GM23338 (cell line): Measurements from ENCODE around the gene COL9A2. TPM values are rescaled to one million over a fixed set of nuclear protein-coding genes. Genes with fewer than 3 reads are reported as not detected.

Experiments
- ATAC-seq: fragments of 200-7000 bp; cut with Tn5 transposase; 3 replicates; pipeline ENCODE4 v1.9.1; 2020
- DNase-seq: peaks from one replicate; pipeline ENCODE4 v3.0.0-alpha.2; 2015; ENCODE audit warnings: low spot score
- H2AFZ ChIP-seq: fragments of 200-600 bp; sonication (generic); 2 replicates; pipeline ENCODE4 v1.8.0; 2016; ENCODE audit warnings: antibody characterized with exemption, mild to moderate bottlenecking, moderate library complexity
- H3F3A ChIP-seq: fragments of 200-600 bp; sonication (generic); replicated peaks from 2 replicates; pipeline ENCODE4 v1.8.0; 2017; ENCODE audit warnings: antibody characterized with exemption, mixed run types, low read depth
- H3K27ac ChIP-seq: fragments of 200-600 bp; sonication (generic); 2 replicates; pipeline ENCODE4 v1.6.1; 2016; ENCODE audit warnings: low read depth
- H3K27me3 ChIP-seq: fragments of 200-600 bp; sonication (generic); 2 replicates; pipeline ENCODE4 v1.8.0; 2016; ENCODE audit warnings: mild to moderate bottlenecking, mixed run types, moderate library complexity; ENCODE audit not compliant: insufficient read depth
- H3K36me3 ChIP-seq: fragments of 200-600 bp; sonication (generic); 2 replicates; pipeline ENCODE4 v1.8.0; 2016; ENCODE audit warnings: mild to moderate bottlenecking; ENCODE audit not compliant: insufficient read depth
- H3K4me1 ChIP-seq: fragments of 200-600 bp; sonication (generic); 2 replicates; pipeline ENCODE4 v1.8.0; 2016; ENCODE audit warnings: mild to moderate bottlenecking, moderate library complexity; ENCODE audit not compliant: insufficient read depth
- H3K4me2 ChIP-seq: fragments of 200-600 bp; sonication (generic); 2 replicates; pipeline ENCODE4 v1.7.1; 2017; ENCODE audit warnings: mixed run types
- H3K4me3 ChIP-seq: fragments of 200-600 bp; sonication (generic); 2 replicates; pipeline ENCODE4 v1.6.1; 2016; ENCODE audit warnings: mixed run types
- H3K79me2 ChIP-seq: fragments of 200-600 bp; sonication (generic); replicated peaks from 2 replicates; pipeline ENCODE4 v1.8.0; 2017; ENCODE audit warnings: mild to moderate bottlenecking; ENCODE audit not compliant: insufficient read depth
- H3K9me2 ChIP-seq: fragments of 200-600 bp; sonication (generic); 2 replicates; pipeline ENCODE4 v1.8.0; 2017; ENCODE audit not compliant: insufficient read depth
- H4K20me1 ChIP-seq: fragments of 200-600 bp; sonication (generic); replicated peaks from 2 replicates; pipeline ENCODE4 v1.8.0; 2017; ENCODE audit warnings: mild to moderate bottlenecking; ENCODE audit not compliant: insufficient read depth
- H3K27ac Mint-ChIP-seq: 2 replicates; pipeline ENCODE4 v1.8.0; 2020; ENCODE audit warnings: inconsistent platforms, mild to moderate bottlenecking, moderate library complexity, mixed read lengths
- H3K27me3 Mint-ChIP-seq: 3 replicates; pipeline ENCODE4 v1.8.0; 2022; ENCODE audit warnings: low read depth, mild to moderate bottlenecking, moderate library complexity, mixed read lengths, inconsistent platforms; ENCODE audit not compliant: insufficient read depth, poor library complexity
- H3K36me3 Mint-ChIP-seq: 3 replicates; pipeline ENCODE4 v1.8.0; 2021; ENCODE audit warnings: low read depth, mild to moderate bottlenecking, inconsistent platforms, moderate library complexity, mixed read lengths
- H3K4me1 Mint-ChIP-seq: 3 replicates; pipeline ENCODE4 v1.8.0; 2020; ENCODE audit warnings: mild to moderate bottlenecking, inconsistent platforms, mixed read lengths
- H3K4me3 Mint-ChIP-seq: 3 replicates; pipeline ENCODE4 v1.8.0; 2021; ENCODE audit warnings: moderate library complexity, mild to moderate bottlenecking, inconsistent platforms, mixed read lengths
- H3K9me3 Mint-ChIP-seq: 3 replicates; pipeline ENCODE4 v1.8.0; 2020; ENCODE audit warnings: moderate library complexity, mild to moderate bottlenecking, inconsistent platforms, mixed read lengths
- CREB1 ChIP-seq: fragments of 250-450 bp; sonication (Bioruptor Pico); IDR thresholded peaks from 2 replicates; pipeline ENCODE4 v1.5.0; 2020; ENCODE audit warnings: low read depth, mild to moderate bottlenecking, moderate library complexity
- ETS1 ChIP-seq: IDR thresholded peaks from 2 replicates; pipeline ENCODE4 v1.6.1; 2016; ENCODE audit warnings: antibody characterized with exemption
- EZH2 ChIP-seq: fragments of 200-600 bp; sonication (generic); IDR thresholded peaks from one replicate; pipeline ENCODE4 v1.8.0; 2017; ENCODE audit warnings: antibody characterized with exemption, mild to moderate bottlenecking, low read depth; ENCODE audit not compliant: unreplicated experiment
- EZH2phosphoT487 ChIP-seq: fragments of 200-600 bp; sonication (generic); IDR thresholded peaks from one replicate; pipeline ENCODE4 v1.8.1; 2018; ENCODE audit warnings: antibody characterized with exemption; ENCODE audit not compliant: unreplicated experiment
- JUNB ChIP-seq: IDR thresholded peaks from one replicate; pipeline ENCODE4 v1.6.1; 2016; ENCODE audit warnings: antibody characterized with exemption; ENCODE audit not compliant: unreplicated experiment
- NANOG ChIP-seq: IDR thresholded peaks from 2 replicates; pipeline ENCODE4 v1.6.1; 2016; ENCODE audit warnings: antibody characterized with exemption, borderline replicate concordance
- POLR2AphosphoS5 ChIP-seq: IDR thresholded peaks from 2 replicates; pipeline ENCODE4 v1.6.1; 2016; ENCODE audit warnings: antibody characterized with exemption, low read depth
- STAT1 ChIP-seq: IDR thresholded peaks from one replicate; pipeline ENCODE4 v1.6.1; 2016; ENCODE audit warnings: antibody characterized with exemption; ENCODE audit not compliant: unreplicated experiment
- ZNF114 ChIP-seq: fragments of 250-450 bp; sonication (Bioruptor Pico); IDR thresholded peaks from 2 replicates; pipeline ENCODE4 v1.5.0; 2020; ENCODE audit warnings: mild to moderate bottlenecking, moderate library complexity
- ZNF331 ChIP-seq: fragments of 250-450 bp; sonication (Bioruptor Pico); IDR thresholded peaks from 2 replicates; pipeline ENCODE4 v1.5.0; 2020; ENCODE audit warnings: low read depth, mild to moderate bottlenecking, moderate library complexity
- ZNF462 ChIP-seq: fragments of 250-450 bp; sonication (Bioruptor Pico); IDR thresholded peaks from 2 replicates; pipeline ENCODE4 v1.5.0; 2020; ENCODE audit warnings: mild to moderate bottlenecking, moderate library complexity
- polyA plus RNA-seq: library from polyadenylated mRNA; unstranded; fragments of >200 nt; fragmentation: Nextera tagmentation; extraction: Ambion mirVana; gene quantifications from 2 replicates; pipeline ENCODE4 v1.2.1, GENCODE V29; 2016
- total RNA-seq: library from RNA; depleted of rRNA; stranded (reverse); fragments of >200 nt; shearing (Covaris generic); gene quantifications from 2 replicates; pipeline ENCODE4 v1.2.3, GENCODE V29; 2014
- TF ChIP-seq, protein P1 (sequence below), 2 experiments: fragments of 200-600 bp in 1 of 2; sonication (generic) in 1 of 2; conservative IDR thresholded peaks; 2 replicates each; pipeline versions ENCODE4 v1.5.1 to v1.6.1; 2016 to 2017; ENCODE audit warnings: antibody characterized with exemption in 2 of 2, low read depth in 2 of 2, mild to moderate bottlenecking in 2 of 2, moderate library complexity in 1 of 2
- TF ChIP-seq, protein P2 (sequence below): IDR thresholded peaks from one replicate; pipeline ENCODE4 v1.6.1; 2018; ENCODE audit warnings: antibody characterized with exemption; ENCODE audit not compliant: unreplicated experiment

The COL9A2 gene
- total and polyA plus RNA-seq, 2 experiments from 2014 or later = 2.6 to 2.8 TPM

- H3F3A ChIP-seq = no peaks in the 10 kb centered on the region
- H3K27me3 ChIP-seq = no peaks in the 10 kb centered on the region
- no peak overlapping the region for H3K4me3 ChIP-seq
- H4K20me1 ChIP-seq = no peaks in the 10 kb centered on the region
- no peaks in the 10 kb centered on the region for H3K36me3 ChIP-seq
- no peak for ATAC-seq
- no peak overlapping the region for H3K27ac Mint-ChIP-seq
- H3K9me3 Mint-ChIP-seq = no peaks in the 10 kb centered on the region
- DNase-seq = no peak
- no peaks in the 10 kb centered on the region for H3K36me3 Mint-ChIP-seq
- H2AFZ ChIP-seq = peak overlapping the region; percentile 20
- TF ChIP-seq, protein P1, sequence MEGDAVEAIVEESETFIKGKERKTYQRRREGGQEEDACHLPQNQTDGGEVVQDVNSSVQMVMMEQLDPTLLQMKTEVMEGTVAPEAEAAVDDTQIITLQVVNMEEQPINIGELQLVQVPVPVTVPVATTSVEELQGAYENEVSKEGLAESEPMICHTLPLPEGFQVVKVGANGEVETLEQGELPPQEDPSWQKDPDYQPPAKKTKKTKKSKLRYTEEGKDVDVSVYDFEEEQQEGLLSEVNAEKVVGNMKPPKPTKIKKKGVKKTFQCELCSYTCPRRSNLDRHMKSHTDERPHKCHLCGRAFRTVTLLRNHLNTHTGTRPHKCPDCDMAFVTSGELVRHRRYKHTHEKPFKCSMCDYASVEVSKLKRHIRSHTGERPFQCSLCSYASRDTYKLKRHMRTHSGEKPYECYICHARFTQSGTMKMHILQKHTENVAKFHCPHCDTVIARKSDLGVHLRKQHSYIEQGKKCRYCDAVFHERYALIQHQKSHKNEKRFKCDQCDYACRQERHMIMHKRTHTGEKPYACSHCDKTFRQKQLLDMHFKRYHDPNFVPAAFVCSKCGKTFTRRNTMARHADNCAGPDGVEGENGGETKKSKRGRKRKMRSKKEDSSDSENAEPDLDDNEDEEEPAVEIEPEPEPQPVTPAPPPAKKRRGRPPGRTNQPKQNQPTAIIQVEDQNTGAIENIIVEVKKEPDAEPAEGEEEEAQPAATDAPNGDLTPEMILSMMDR (conservative IDR thresholded peaks at IDR 0.05; ENCODE audit: low read depth in 2 of 2) = no peak
- TF ChIP-seq EZH2phosphoT487 (no peak), NANOG (no peak), POLR2AphosphoS5 (no peak), CREB1 (CRISPR knock-in tag) (no peak), ZNF114 (CRISPR knock-in tag) (no peak), ZNF462 (CRISPR knock-in tag) (no peak), STAT1 (no peak), ETS1 (no peak), JUNB (no peak), EZH2 (no peak), ZNF331 (CRISPR knock-in tag) (no peak)
- TF ChIP-seq, protein P2, sequence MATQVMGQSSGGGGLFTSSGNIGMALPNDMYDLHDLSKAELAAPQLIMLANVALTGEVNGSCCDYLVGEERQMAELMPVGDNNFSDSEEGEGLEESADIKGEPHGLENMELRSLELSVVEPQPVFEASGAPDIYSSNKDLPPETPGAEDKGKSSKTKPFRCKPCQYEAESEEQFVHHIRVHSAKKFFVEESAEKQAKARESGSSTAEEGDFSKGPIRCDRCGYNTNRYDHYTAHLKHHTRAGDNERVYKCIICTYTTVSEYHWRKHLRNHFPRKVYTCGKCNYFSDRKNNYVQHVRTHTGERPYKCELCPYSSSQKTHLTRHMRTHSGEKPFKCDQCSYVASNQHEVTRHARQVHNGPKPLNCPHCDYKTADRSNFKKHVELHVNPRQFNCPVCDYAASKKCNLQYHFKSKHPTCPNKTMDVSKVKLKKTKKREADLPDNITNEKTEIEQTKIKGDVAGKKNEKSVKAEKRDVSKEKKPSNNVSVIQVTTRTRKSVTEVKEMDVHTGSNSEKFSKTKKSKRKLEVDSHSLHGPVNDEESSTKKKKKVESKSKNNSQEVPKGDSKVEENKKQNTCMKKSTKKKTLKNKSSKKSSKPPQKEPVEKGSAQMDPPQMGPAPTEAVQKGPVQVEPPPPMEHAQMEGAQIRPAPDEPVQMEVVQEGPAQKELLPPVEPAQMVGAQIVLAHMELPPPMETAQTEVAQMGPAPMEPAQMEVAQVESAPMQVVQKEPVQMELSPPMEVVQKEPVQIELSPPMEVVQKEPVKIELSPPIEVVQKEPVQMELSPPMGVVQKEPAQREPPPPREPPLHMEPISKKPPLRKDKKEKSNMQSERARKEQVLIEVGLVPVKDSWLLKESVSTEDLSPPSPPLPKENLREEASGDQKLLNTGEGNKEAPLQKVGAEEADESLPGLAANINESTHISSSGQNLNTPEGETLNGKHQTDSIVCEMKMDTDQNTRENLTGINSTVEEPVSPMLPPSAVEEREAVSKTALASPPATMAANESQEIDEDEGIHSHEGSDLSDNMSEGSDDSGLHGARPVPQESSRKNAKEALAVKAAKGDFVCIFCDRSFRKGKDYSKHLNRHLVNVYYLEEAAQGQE = no peak
- peaks cover 5% of the 10 kb centered on the region for H3K27me3 Mint-ChIP-seq
- H3K4me2 ChIP-seq = no peak overlapping the region
- H3K9me2 ChIP-seq = no peaks in the 10 kb centered on the region
- no peak overlapping the region for H3K27ac ChIP-seq
- no peak overlapping the region for H3K4me3 Mint-ChIP-seq
- 0 out of 2 replicates have a peak, but pooled peaks cover 1% of the 10 kb centered on the region for H3K4me1 ChIP-seq
- H3K79me2 ChIP-seq = peaks cover 2% of the 10 kb centered on the region; the same call in 1 of the 2 replicates
- peaks cover under 1% of the 10 kb centered on the region; the same call in 1 of the 3 replicates for H3K4me1 Mint-ChIP-seq
Observed at GRCh38 chr1:40251456-40251855, 65.6 kb downstream of the COL9A2 start.
